SK-N-SH treated with all-trans-retinoic acid at 6 μM for 48 hours (cell line): ENCODE results near the gene TMUB1.

Experiments used
- ATAC-seq: fragments of 200-7000 bp; cut with Tn5 transposase; 3 replicates; pipeline ENCODE4 v1.9.1; 2020; ENCODE audit warnings: mild to moderate bottlenecking, moderate library complexity
- BACH2 ChIP-seq: fragments of 250-450 bp; sonication (Bioruptor Pico); IDR thresholded peaks from 2 replicates; pipeline ENCODE4 v1.9.0; 2021; ENCODE audit warnings: mild to moderate bottlenecking, borderline replicate concordance
- CREB5 ChIP-seq: fragments of 250-450 bp; sonication (Bioruptor Pico); IDR thresholded peaks from 2 replicates; pipeline ENCODE4 v1.5.1; 2020; ENCODE audit warnings: low read depth, mild to moderate bottlenecking, moderate library complexity
- CSDC2 ChIP-seq: fragments of 250-450 bp; sonication (Bioruptor Pico); IDR thresholded peaks from 2 replicates; pipeline ENCODE4 v1.5.0; 2020; ENCODE audit warnings: mild to moderate bottlenecking, moderate library complexity
- CSRNP3 ChIP-seq: fragments of 250-450 bp; sonication (Bioruptor Pico); IDR thresholded peaks from 2 replicates; pipeline ENCODE4 v1.5.1; 2021; ENCODE audit warnings: mild to moderate bottlenecking, moderate library complexity
- ESRRG ChIP-seq: fragments of 250-450 bp; sonication (Bioruptor Pico); IDR thresholded peaks from 2 replicates; pipeline ENCODE4 v1.6.1; 2021; ENCODE audit warnings: mild to moderate bottlenecking
- GLIS3 ChIP-seq: fragments of 250-450 bp; sonication (Bioruptor Pico); IDR thresholded peaks from 2 replicates; pipeline ENCODE4 v1.5.0; 2020; ENCODE audit warnings: mild to moderate bottlenecking, moderate library complexity
- ISL1 ChIP-seq: fragments of 250-450 bp; sonication (Bioruptor Pico); IDR thresholded peaks from 2 replicates; pipeline ENCODE4 v2.1.2; 2022; ENCODE audit warnings: mild to moderate bottlenecking, moderate library complexity
- OSR1 ChIP-seq: fragments of 250-450 bp; sonication (Bioruptor Pico); IDR thresholded peaks from 2 replicates; pipeline ENCODE4 v1.8.0; 2022; ENCODE audit warnings: moderate library complexity, mild to moderate bottlenecking, inconsistent platforms
- PATZ1 ChIP-seq: fragments of 250-450 bp; sonication (Bioruptor Pico); IDR thresholded peaks from 2 replicates; pipeline ENCODE4 v1.8.0; 2020; ENCODE audit warnings: mild to moderate bottlenecking, moderate library complexity, borderline replicate concordance
- RARB ChIP-seq: fragments of 250-450 bp; sonication (Bioruptor Pico); IDR thresholded peaks from 2 replicates; pipeline ENCODE4 v1.8.0; 2021; ENCODE audit warnings: mild to moderate bottlenecking, moderate library complexity
- TCF4 ChIP-seq: fragments of 250-450 bp; sonication (Bioruptor Pico); IDR thresholded peaks from 2 replicates; pipeline ENCODE4 v1.8.0; 2021; ENCODE audit warnings: mild to moderate bottlenecking, moderate library complexity, borderline replicate concordance
- TOX ChIP-seq: fragments of 250-450 bp; sonication (Bioruptor Pico); IDR thresholded peaks from 2 replicates; pipeline ENCODE4 v1.8.0; 2021; ENCODE audit warnings: mild to moderate bottlenecking, moderate library complexity, borderline replicate concordance
- TSHZ2 ChIP-seq: fragments of 250-450 bp; sonication (Bioruptor Pico); IDR thresholded peaks from 2 replicates; pipeline ENCODE4 v1.5.0; 2020; ENCODE audit warnings: mild to moderate bottlenecking, moderate library complexity
- ZFP3 ChIP-seq: fragments of 250-450 bp; sonication (Bioruptor Pico); IDR thresholded peaks from 2 replicates; pipeline ENCODE4 v1.5.0; 2020; ENCODE audit warnings: mild to moderate bottlenecking, moderate library complexity
- ZFP30 ChIP-seq: fragments of 450-650 bp; formaldehyde crosslinking; IDR thresholded peaks from 2 replicates; pipeline ENCODE4 v1.5.0; 2022; ENCODE audit warnings: mild to moderate bottlenecking, moderate library complexity
- ZNF565 ChIP-seq: fragments of 450-650 bp; formaldehyde crosslinking; conservative IDR thresholded peaks from 2 replicates; pipeline ENCODE4 v1.5.0; 2020; ENCODE audit warnings: low read depth, mild to moderate bottlenecking, moderate library complexity
- ZNF70 ChIP-seq: fragments of 450-650 bp; formaldehyde crosslinking; IDR thresholded peaks from 2 replicates; pipeline ENCODE4 v1.5.0; 2020; ENCODE audit warnings: mild to moderate bottlenecking, moderate library complexity
- ZNF8 ChIP-seq: fragments of 450-650 bp; formaldehyde crosslinking; IDR thresholded peaks from 2 replicates; pipeline ENCODE4 v1.5.0; 2020; ENCODE audit warnings: mild to moderate bottlenecking, moderate library complexity

Gene TMUB1

GRCh38 chr7:151068069-151068773 is 15.1 kb downstream of the TMUB1 start:
- ATAC-seq, result peak; percentile 13; the same call in 1 of the 3 replicates
- no peak for TF ChIP-seq ESRRG (CRISPR knock-in tag)
- TF ChIP-seq ISL1, result peak; percentile 35; the same call in 1 of the 2 replicates

GRCh38 chr7:151066273-151066974 is 16.9 kb downstream of the TMUB1 start:
- no peak for ATAC-seq
- TF ChIP-seq ZFP30, result no peak
- no peak for TF ChIP-seq ESRRG (CRISPR knock-in tag)

- ATAC-seq, result no peak
- TF ChIP-seq ZNF8 (CRISPR knock-in tag) (no peak), TSHZ2 (no peak), OSR1 (CRISPR knock-in tag) (no peak), ZFP3 (CRISPR knock-in tag) (no peak)
These were observed 17.8 kb downstream of the TMUB1 start for GRCh38 chr7:151065516-151065915.

GRCh38 chr7:151064993-151065392 is 18.3 kb downstream of the TMUB1 start:
- TF ChIP-seq CSRNP3 (CRISPR knock-in tag) (no peak), TCF4 (no peak), CSDC2 (CRISPR knock-in tag) (no peak), ESRRG (CRISPR knock-in tag) (no peak), BACH2 (CRISPR knock-in tag) (no peak), ZNF8 (CRISPR knock-in tag) (no peak), GLIS3 (CRISPR knock-in tag) (no peak), PATZ1 (CRISPR knock-in tag) (no peak), TOX (CRISPR knock-in tag) (no peak), ZFP30 (no peak), ISL1 (no peak), RARB (CRISPR knock-in tag) (no peak)
- TF ChIP-seq, all 23 proteins: peak for 0

GRCh38 chr7:151064454-151064853 is 18.8 kb downstream of the TMUB1 start:
- no peak for TF ChIP-seq PATZ1 (CRISPR knock-in tag)
- TF ChIP-seq TCF4, result no peak
- TF ChIP-seq ZNF565, result no peak
- TF ChIP-seq ISL1, result no peak
- no peak for TF ChIP-seq ESRRG (CRISPR knock-in tag)
- TF ChIP-seq CREB5, result no peak
- no peak for TF ChIP-seq ZNF70 (CRISPR knock-in tag)
- no peak for TF ChIP-seq CSRNP3 (CRISPR knock-in tag)
- no peak for TF ChIP-seq TOX (CRISPR knock-in tag)
- no peak for ATAC-seq

More at GRCh38 chr7:151064993-151065392, 18.3 kb downstream of the TMUB1 start:
- no peak for ATAC-seq
